Spleen (tissue), 7 donors: ENCODE measurements around the gene TAS1R1.

Experiments
- POLR2A ChIP-seq, 3 donors: fragments of 450-650 bp; IDR thresholded peaks; one replicate each; pipeline ENCODE4 v1.5.1; 2017; ENCODE audit warnings: antibody characterized with exemption in 3 of 3, mild to moderate bottlenecking in 1 of 3
- POLR2AphosphoS5 ChIP-seq, 3 donors: sonication (generic); formaldehyde crosslinking; IDR thresholded peaks; one replicate each; pipeline ENCODE4 v1.5.1; 2017; ENCODE audit warnings: antibody characterized with exemption in 3 of 3
- TF ChIP-seq, protein P1 (sequence below), 11 experiments: fragments of 200-600 bp in 7 of 11; fragments of 450-650 bp in 4 of 11; sonication (generic) in 4 of 11; IDR thresholded peaks in 8 of 11; conservative IDR thresholded peaks in 3 of 11; 1 replicate in 7 of 11; 2 replicates in 4 of 11; pipeline versions ENCODE4 v1.4.0 to v1.8.0; 2016 to 2021; ENCODE audit warnings: antibody characterized with exemption in 11 of 11, inconsistent platforms in 4 of 11, mild to moderate bottlenecking in 1 of 11
- donor health status: DM: no; HTN: no; CAD: no; lungs with moderate emphysema.
- donor health status: DM: no; HTN: no; CAD: no.
- donor health status: DM: no; HTN: no; CAD: no.

DNA sequence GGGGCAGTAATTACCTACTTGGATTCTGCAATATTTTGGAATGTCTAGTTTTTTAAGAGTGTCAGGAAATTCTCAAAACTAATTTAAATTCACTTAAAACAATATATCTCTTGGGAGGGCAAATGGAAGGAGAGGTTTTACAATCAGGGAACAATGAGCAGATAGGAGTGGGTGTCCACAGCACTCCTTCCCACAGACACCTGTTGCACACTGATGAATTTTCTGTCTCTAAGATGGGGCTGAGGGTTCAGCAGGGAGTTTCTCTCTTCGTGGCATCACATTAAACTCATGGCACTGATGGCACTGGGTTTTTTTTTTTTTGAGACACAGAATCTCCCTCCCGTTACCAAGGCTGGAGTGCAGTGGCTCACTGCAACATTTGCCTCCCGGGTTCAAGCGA lies 63.9 kb downstream of the TAS1R1 start:
- TF ChIP-seq, protein P1, sequence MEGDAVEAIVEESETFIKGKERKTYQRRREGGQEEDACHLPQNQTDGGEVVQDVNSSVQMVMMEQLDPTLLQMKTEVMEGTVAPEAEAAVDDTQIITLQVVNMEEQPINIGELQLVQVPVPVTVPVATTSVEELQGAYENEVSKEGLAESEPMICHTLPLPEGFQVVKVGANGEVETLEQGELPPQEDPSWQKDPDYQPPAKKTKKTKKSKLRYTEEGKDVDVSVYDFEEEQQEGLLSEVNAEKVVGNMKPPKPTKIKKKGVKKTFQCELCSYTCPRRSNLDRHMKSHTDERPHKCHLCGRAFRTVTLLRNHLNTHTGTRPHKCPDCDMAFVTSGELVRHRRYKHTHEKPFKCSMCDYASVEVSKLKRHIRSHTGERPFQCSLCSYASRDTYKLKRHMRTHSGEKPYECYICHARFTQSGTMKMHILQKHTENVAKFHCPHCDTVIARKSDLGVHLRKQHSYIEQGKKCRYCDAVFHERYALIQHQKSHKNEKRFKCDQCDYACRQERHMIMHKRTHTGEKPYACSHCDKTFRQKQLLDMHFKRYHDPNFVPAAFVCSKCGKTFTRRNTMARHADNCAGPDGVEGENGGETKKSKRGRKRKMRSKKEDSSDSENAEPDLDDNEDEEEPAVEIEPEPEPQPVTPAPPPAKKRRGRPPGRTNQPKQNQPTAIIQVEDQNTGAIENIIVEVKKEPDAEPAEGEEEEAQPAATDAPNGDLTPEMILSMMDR (IDR thresholded peaks at IDR 0.05 in 8 of 11, conservative IDR thresholded peaks at IDR 0.05 in 3 of 11), result no peak
- TF ChIP-seq POLR2A (IDR thresholded peaks at IDR 0.05), result no peak
- TF ChIP-seq POLR2AphosphoS5 (IDR thresholded peaks at IDR 0.05), result no peak
